H1 (cell line): Measurements from ENCODE around the gene TINAG. TPM values are rescaled to one million over a fixed set of nuclear protein-coding genes. Genes with fewer than 3 reads are reported as not detected.

Experiments
- JUN ChIP-seq: IDR thresholded peaks from 2 replicates; pipeline ENCODE4 v1.6.1; 2011; ENCODE audit warnings: low read depth, mild to moderate bottlenecking, improper control_type of control experiment, low read length
- polyA plus RNA-seq, 7 experiments: library from polyadenylated mRNA; depleted of rRNA in 3 of 7; stranded (reverse) in 5 of 7; unstranded in 2 of 7; fragments of >200 nt in 5 of 7; fragments of 200-250 nt in 2 of 7; gene quantifications; 1 replicate in 5 of 7; 2 replicates in 1 of 7; 4 replicates in 1 of 7; pipeline versions ENCODE4 v1.2.1 to v1.2.3, GENCODE V29; 2011 to 2013; ENCODE audit warnings: missing spikeins in 2 of 7, mixed read lengths in 2 of 7
- total RNA-seq: library from RNA; stranded (reverse); fragmentation: NEBNext Ultra II Directional; extraction: Animal tissue kit (Norgen Biotek cat#: 25700); gene quantifications from 2 replicates; pipeline ENCODE4 v1.2.1, GENCODE V29; 2021

TINAG gene
- total and polyA plus RNA-seq, 2 of the 8 experiments (the other 6 are each of a cell fraction or from before 2014, with no cell fraction given) = not detected

GRCh38 chr6:54403096-54403495 is 94.9 kb downstream of the TINAG start (continued):
- no peak for TF ChIP-seq JUN
